ENCODE measurements around the gene FYN. TPM values are rescaled to one million over a fixed set of nuclear protein-coding genes. Genes with fewer than 3 reads are reported as not detected.

Gene FYN
- total and polyA plus RNA-seq, 4 experiments from 2014 or later = 338 to 713 (median 564) TPM

DNA sequence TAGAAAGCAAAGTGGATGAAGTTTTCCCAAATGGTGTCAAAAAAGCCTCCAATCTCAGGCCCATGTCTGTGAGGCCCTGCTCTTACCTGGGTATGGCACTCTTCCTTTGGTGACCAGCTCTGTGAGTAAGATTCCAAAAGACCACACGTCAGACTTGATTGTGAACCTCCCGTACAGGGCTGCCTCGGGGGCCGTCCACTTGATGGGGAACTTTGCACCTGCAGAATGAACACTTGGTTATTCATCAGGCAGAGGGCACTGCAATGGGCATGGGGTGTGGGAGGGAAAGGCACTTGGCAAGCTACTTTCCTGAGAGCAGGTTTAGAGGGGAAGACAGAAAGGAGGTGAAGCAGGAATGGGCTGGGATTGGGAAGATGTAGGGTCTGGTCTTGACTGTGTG is 198.8 kb downstream of the FYN start:
- peaks cover 42% of the 10 kb centered on the region for H3K4me1 ChIP-seq (ENCODE audit: insufficient read depth, low read length)
- DNase-seq = no peak
- Mint-ChIP-seq H3K27me3 (no peaks in the 10 kb centered on the region), H3K36me3 (peaks cover 69 to 91% of the 10 kb centered on the region in 2 donors), H3K4me1 (peaks cover 29 to 52% (median 35%) of the 10 kb centered on the region in 4 donors), H3K9me3 (peaks cover 0 to 2% (median 0%) of the 10 kb centered on the region in 8 donors), H3K27ac (peak overlapping the region in 6 of 7 donors; percentile 56 to 92 (median 70)), H3K4me3 (no peak overlapping the region)
- H3K36me3 ChIP-seq (ENCODE audit: insufficient read depth, low read length) = peaks cover 60% of the 10 kb centered on the region
- H3K27me3 ChIP-seq (ENCODE audit: insufficient read depth, low read length) = no peaks in the 10 kb centered on the region
- no peaks in the 10 kb centered on the region for H3K9me3 ChIP-seq (ENCODE audit: control insufficient read depth in 1 of 2, low read length in 2 of 2)
- no peak overlapping the region for H3K27ac ChIP-seq (ENCODE audit: low read depth, low read length)
- intact Hi-C loops (cut with micrococcal nuclease) = no loop called here
- CTCF ChIA-PET (ENCODE audit: partially characterized antibody) = interaction anchor here (0.6 to 1.8 kb wide), 2 partner anchors 19 to 621 kb away, joined by 3 to 4 read pairs; no protein-coding TSS in a partner anchor
- POLR2A ChIA-PET (ENCODE audit: partially characterized antibody) = interaction anchor here (0.6 kb wide), 1 partner anchor 369 kb away, joined by 3 read pairs; no protein-coding TSS in a partner anchor
- H3K4me3 ChIP-seq (ENCODE audit: low read length in 2 of 2) = no peak overlapping the region

DNA sequence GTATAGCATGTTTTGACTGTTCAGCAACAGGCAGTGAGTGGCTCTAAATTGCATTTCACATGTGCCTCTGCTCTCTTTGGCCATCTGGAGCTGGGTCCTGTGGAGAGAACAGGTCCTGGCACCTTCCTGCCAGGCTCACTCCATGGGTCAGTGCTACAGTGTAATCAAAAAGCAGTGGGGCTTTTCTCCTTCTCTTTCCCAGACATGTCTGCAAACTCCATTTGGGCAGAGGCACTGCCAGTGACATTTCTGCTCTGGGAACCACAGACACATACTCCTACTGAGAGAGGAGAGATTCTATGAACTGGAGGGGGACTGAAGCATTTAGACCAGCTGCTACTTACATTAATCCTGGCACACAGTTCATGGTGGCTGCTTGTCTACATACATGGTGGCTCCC is 199.3 kb downstream of the FYN start:
- Mint-ChIP-seq H3K27me3 (no peaks in the 10 kb centered on the region), H3K4me1 (peaks cover 25 to 47% (median 31%) of the 10 kb centered on the region in 4 donors), H3K36me3 (peaks cover 64 to 89% of the 10 kb centered on the region in 2 donors), H3K27ac (peak overlapping the region in 4 of 7 donors; percentile 70 to 92 (median 76)), H3K9me3 (peaks cover 0 to 2% (median 0%) of the 10 kb centered on the region in 8 donors), H3K4me3 (no peak overlapping the region)
- intact Hi-C loops (cut with micrococcal nuclease) = no loop called here
- Histone ChIP-seq H3K36me3 (ENCODE audit: insufficient read depth, low read length) (peaks cover 57% of the 10 kb centered on the region), H3K27ac (ENCODE audit: low read depth, low read length) (no peak overlapping the region), H3K4me3 (ENCODE audit: low read length in 2 of 2) (no peak overlapping the region), H3K9me3 (ENCODE audit: control insufficient read depth in 1 of 2, low read length in 2 of 2) (no peaks in the 10 kb centered on the region), H3K4me1 (ENCODE audit: insufficient read depth, low read length) (peaks cover 38% of the 10 kb centered on the region), H3K27me3 (ENCODE audit: insufficient read depth, low read length) (no peaks in the 10 kb centered on the region)
- ChIA-PET CTCF (ENCODE audit: partially characterized antibody) (interaction anchor here (0.6 kb wide), 1 partner anchor 620 kb away, joined by 3 read pairs; no protein-coding TSS in a partner anchor), POLR2A (ENCODE audit: partially characterized antibody) (no interaction called here)
- no peak for DNase-seq

DNA sequence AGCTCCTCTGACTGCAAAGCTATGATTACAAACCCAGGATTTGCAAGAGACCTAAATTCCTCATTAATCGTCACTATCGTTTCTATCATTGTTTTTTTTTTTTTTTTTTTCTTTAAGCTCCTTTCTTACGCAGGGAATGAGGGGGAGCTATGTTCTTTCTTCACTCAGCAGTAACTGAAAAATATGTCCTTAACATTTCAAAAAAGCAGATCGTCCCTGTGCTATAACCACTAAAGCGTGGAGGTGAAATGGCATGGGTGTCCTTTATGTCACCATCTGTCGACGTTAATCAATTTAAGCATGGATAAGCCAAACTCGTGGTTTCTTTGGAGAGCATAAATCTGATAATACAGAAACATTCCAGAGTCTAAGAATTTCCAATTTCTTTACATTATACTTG is 199.7 kb downstream of the FYN start:
- intact Hi-C loops (cut with micrococcal nuclease) = no loop called here
- DNase-seq = no peak
- Histone ChIP-seq H3K4me1 (ENCODE audit: insufficient read depth, low read length) (peaks cover 34% of the 10 kb centered on the region), H3K4me3 (ENCODE audit: low read length in 2 of 2) (no peak overlapping the region), H3K36me3 (ENCODE audit: insufficient read depth, low read length) (peaks cover 53% of the 10 kb centered on the region), H3K27ac (ENCODE audit: low read depth, low read length) (no peak overlapping the region), H3K9me3 (ENCODE audit: control insufficient read depth in 1 of 2, low read length in 2 of 2) (no peaks in the 10 kb centered on the region), H3K27me3 (ENCODE audit: insufficient read depth, low read length) (no peaks in the 10 kb centered on the region)
- Mint-ChIP-seq H3K4me3 (no peak overlapping the region), H3K36me3 (peaks cover 64 to 89% of the 10 kb centered on the region in 2 donors), H3K27me3 (no peaks in the 10 kb centered on the region), H3K4me1 (peaks cover 21 to 43% (median 27%) of the 10 kb centered on the region in 4 donors), H3K9me3 (peaks cover 0 to 2% (median 0%) of the 10 kb centered on the region in 8 donors), H3K27ac (peak overlapping the region in 5 of 7 donors; percentile 42 to 85 (median 53))
- ChIA-PET CTCF (ENCODE audit: partially characterized antibody) (interaction anchor here (0.6 to 1.4 kb wide), 2 partner anchors 337 to 620 kb away, joined by 3 read pairs; no protein-coding TSS in a partner anchor), POLR2A (ENCODE audit: partially characterized antibody) (no interaction called here)

DNA sequence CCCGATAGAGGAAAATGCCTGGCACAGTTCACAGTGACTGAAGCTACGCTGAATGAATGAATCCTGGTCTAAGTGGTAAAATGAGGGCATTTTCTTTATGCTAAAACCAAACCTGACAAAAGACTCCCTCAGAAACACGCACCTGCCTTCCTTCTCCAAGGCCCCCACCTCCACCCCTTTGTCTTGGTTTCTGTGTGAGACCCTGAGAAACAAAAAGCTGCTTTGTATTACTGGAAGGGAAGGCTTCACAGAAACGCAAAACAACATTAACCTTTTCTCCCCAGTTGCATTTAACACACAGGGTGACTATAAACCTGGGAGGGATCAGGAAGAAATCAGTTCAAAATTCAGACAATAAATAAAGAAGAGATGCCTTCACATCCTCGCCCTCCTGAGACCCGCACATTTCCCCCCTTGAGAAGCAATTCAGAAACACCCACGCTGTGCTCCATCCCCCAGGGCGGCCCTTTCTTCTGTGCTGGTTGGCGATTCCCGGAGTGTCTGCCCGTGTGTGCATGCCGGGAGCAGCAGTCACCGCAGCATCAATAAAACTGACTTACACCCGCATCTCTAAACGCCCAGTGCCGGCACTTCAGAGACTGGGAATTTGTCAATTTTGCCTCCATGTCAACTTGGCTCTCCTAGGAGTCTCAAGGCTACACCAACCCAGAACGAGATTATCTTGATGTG is 200.3 kb downstream of the FYN start:
- no peak for DNase-seq
- Histone ChIP-seq H3K36me3 (ENCODE audit: insufficient read depth, low read length) (peaks cover 56% of the 10 kb centered on the region), H3K4me3 (ENCODE audit: low read length in 2 of 2) (no peak overlapping the region), H3K4me1 (ENCODE audit: insufficient read depth, low read length) (peaks cover 27% of the 10 kb centered on the region), H3K27me3 (ENCODE audit: insufficient read depth, low read length) (no peaks in the 10 kb centered on the region), H3K9me3 (ENCODE audit: control insufficient read depth in 1 of 2, low read length in 2 of 2) (no peaks in the 10 kb centered on the region), H3K27ac (ENCODE audit: low read depth, low read length) (no peak overlapping the region)
- Mint-ChIP-seq H3K9me3 (peaks cover 0 to 2% (median 0%) of the 10 kb centered on the region in 8 donors), H3K36me3 (peaks cover 65 to 90% of the 10 kb centered on the region in 2 donors), H3K27ac (peak overlapping the region in 3 of 7 donors; percentile 44 to 85 (median 82)), H3K4me1 (peaks cover 16 to 41% (median 23%) of the 10 kb centered on the region in 4 donors), H3K27me3 (no peaks in the 10 kb centered on the region), H3K4me3 (peak overlapping the region in 1 of 8 donors; percentile 10)
- ChIA-PET CTCF (ENCODE audit: partially characterized antibody) (interaction anchor here (1.4 kb wide), 1 partner anchor 337 kb away, joined by 3 read pairs; no protein-coding TSS in a partner anchor), POLR2A (ENCODE audit: partially characterized antibody) (no interaction called here)
- intact Hi-C loops (cut with micrococcal nuclease) = no loop called here

DNA sequence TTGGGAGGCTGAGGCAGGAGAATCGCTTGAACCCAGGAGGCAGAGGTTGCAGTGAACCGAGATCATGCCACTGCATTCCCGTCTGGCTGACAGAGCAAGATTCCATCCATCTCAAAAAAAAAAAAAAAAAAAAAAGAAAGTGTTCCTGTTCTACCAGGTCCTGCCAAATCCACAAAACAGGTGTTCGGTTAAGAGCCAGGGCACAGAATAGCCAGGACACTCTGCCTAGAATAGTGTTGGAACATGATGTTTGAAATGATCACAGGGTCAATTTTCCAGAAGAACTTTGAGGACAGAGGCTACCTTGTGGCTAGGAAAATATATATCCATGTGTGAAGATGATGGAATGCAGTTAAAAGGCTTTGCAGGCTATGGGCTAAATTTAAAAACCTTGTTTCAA is 203.9 kb downstream of the FYN start:
- peak overlapping the region in 4 of 7 donors; percentile 48 to 74 (median 58) for H3K27ac Mint-ChIP-seq
- Histone ChIP-seq H3K9me3 (ENCODE audit: control insufficient read depth in 1 of 2, low read length in 2 of 2) (no peaks in the 10 kb centered on the region), H3K4me3 (ENCODE audit: low read length in 2 of 2) (no peak overlapping the region), H3K27me3 (ENCODE audit: insufficient read depth, low read length) (no peaks in the 10 kb centered on the region), H3K27ac (ENCODE audit: low read depth, low read length) (no peak overlapping the region), H3K36me3 (ENCODE audit: insufficient read depth, low read length) (peaks cover 75% of the 10 kb centered on the region), H3K4me1 (ENCODE audit: insufficient read depth, low read length) (no peaks in the 10 kb centered on the region)
- ChIA-PET CTCF (ENCODE audit: partially characterized antibody) (no interaction called here), POLR2A (ENCODE audit: partially characterized antibody) (no interaction called here)
- no peak overlapping the region for H3K4me3 Mint-ChIP-seq
- peaks cover 4 to 16% (median 7%) of the 10 kb centered on the region in 4 donors for H3K4me1 Mint-ChIP-seq
- H3K9me3 Mint-ChIP-seq = peaks cover 0 to 6% (median 0%) of the 10 kb centered on the region in 8 donors
- peaks cover 71 to 86% of the 10 kb centered on the region in 2 donors for H3K36me3 Mint-ChIP-seq
- H3K27me3 Mint-ChIP-seq = no peaks in the 10 kb centered on the region
- intact Hi-C loops (cut with micrococcal nuclease) = no loop called here
- no peak for DNase-seq

DNA sequence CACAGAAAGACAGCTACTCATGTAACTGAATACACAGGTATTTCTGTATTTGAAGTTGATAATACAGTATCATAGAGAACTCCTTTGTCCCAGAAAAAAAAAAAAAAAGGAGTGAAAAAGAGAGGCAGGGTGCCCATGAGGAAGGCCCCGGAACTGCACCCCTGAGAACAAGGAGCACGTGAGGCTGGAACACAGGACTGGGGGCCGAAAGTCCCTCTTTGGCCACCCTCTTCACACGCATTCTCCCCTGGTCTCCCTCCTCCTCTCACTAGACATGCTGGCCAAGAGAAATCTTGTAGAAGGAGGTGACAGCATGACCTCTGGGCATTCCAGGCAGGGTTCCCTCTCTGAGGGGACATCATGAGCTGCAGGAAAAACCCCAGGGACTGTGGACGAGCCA is 204.8 kb downstream of the FYN start:
- H3K27me3 Mint-ChIP-seq = no peaks in the 10 kb centered on the region
- ChIA-PET POLR2A (ENCODE audit: partially characterized antibody) (no interaction called here), CTCF (ENCODE audit: partially characterized antibody) (no interaction called here)
- Histone ChIP-seq H3K27ac (ENCODE audit: low read depth, low read length) (no peak overlapping the region), H3K36me3 (ENCODE audit: insufficient read depth, low read length) (peaks cover 74% of the 10 kb centered on the region), H3K9me3 (ENCODE audit: control insufficient read depth in 1 of 2, low read length in 2 of 2) (no peaks in the 10 kb centered on the region), H3K4me1 (ENCODE audit: insufficient read depth, low read length) (no peaks in the 10 kb centered on the region), H3K27me3 (ENCODE audit: insufficient read depth, low read length) (no peaks in the 10 kb centered on the region), H3K4me3 (ENCODE audit: low read length in 2 of 2) (no peak overlapping the region)
- peaks cover 0 to 6% (median 0%) of the 10 kb centered on the region in 8 donors for H3K9me3 Mint-ChIP-seq
- H3K4me3 Mint-ChIP-seq = no peak overlapping the region
- peak overlapping the region; percentile 7 to 89 (median 32) for H3K27ac Mint-ChIP-seq
- intact Hi-C loops (cut with micrococcal nuclease) = no loop called here
- DNase-seq = no peak
- H3K36me3 Mint-ChIP-seq = peaks cover 70 to 86% of the 10 kb centered on the region in 2 donors
- H3K4me1 Mint-ChIP-seq = peaks cover 4 to 21% (median 7%) of the 10 kb centered on the region in 4 donors

DNA sequence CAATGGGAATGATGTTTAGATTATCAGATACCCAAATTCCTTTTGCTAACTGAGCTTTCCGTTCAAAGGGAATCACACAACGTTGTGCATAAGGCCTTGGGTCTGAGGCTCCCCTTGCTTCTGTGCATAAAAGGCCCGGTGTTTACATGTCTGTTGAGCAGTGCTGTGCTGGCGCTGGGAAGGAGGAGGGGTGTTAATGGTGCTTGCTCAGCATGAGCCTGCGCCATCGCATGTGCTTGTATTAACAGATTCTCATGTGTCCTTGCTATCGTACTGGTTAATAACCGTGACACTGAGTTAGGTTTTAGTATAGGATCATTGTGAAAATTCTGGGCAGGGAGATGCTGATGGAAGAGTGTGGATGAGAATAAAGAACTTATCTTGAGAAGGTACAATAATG is 205.3 kb downstream of the FYN start:
- peak overlapping the region in 5 of 7 donors; percentile 26 to 89 (median 62) for H3K27ac Mint-ChIP-seq
- DNase-seq = no peak
- ChIA-PET POLR2A (ENCODE audit: partially characterized antibody) (interaction anchor here (1.1 kb wide), 1 partner anchor 9 kb away, joined by 3 read pairs; no protein-coding TSS in a partner anchor), CTCF (ENCODE audit: partially characterized antibody) (no interaction called here)
- no peaks in the 10 kb centered on the region for H3K4me1 ChIP-seq (ENCODE audit: insufficient read depth, low read length)
- no peak overlapping the region for H3K4me3 Mint-ChIP-seq
- H3K4me3 ChIP-seq (ENCODE audit: low read length in 2 of 2) = no peak overlapping the region
- no peaks in the 10 kb centered on the region for H3K27me3 Mint-ChIP-seq
- peaks cover 74% of the 10 kb centered on the region for H3K36me3 ChIP-seq (ENCODE audit: insufficient read depth, low read length)
- H3K9me3 ChIP-seq (ENCODE audit: control insufficient read depth in 1 of 2, low read length in 2 of 2) = no peaks in the 10 kb centered on the region
- H3K9me3 Mint-ChIP-seq = peaks cover 0 to 7% (median 0%) of the 10 kb centered on the region in 8 donors
- intact Hi-C loops (cut with micrococcal nuclease) = no loop called here
- no peak overlapping the region for H3K27ac ChIP-seq (ENCODE audit: low read depth, low read length)
- peaks cover 4 to 18% (median 7%) of the 10 kb centered on the region in 4 donors for H3K4me1 Mint-ChIP-seq
- H3K27me3 ChIP-seq (ENCODE audit: insufficient read depth, low read length) = no peaks in the 10 kb centered on the region
- peaks cover 65 to 86% of the 10 kb centered on the region in 2 donors for H3K36me3 Mint-ChIP-seq
